H9 (cell line): ENCODE results near the gene LIG3. TPM values are rescaled to one million over a fixed set of nuclear protein-coding genes. Genes with fewer than 3 reads are reported as not detected.

Experiments
- DNase-seq: peaks from one replicate; pipeline ENCODE4 v3.0.0-alpha.2; 2017
- H2AFZ ChIP-seq: one replicate; pipeline ENCODE4 v1.6.1; 2013; ENCODE audit warnings: mild to moderate bottlenecking, low read length, control low read depth, moderate library complexity
- H2AK5ac ChIP-seq: 2 replicates; pipeline ENCODE4 v1.6.1; 2013; ENCODE audit warnings: low read length, control low read depth, mixed read lengths; ENCODE audit not compliant: insufficient read length
- H2BK120ac ChIP-seq: one replicate; pipeline ENCODE4 v1.6.1; 2013; ENCODE audit warnings: low read depth, mild to moderate bottlenecking, low read length, control low read depth, inconsistent platforms; ENCODE audit not compliant: poor library complexity, severe bottlenecking
- H2BK12ac ChIP-seq: 2 replicates; pipeline ENCODE4 v1.6.1; 2013; ENCODE audit warnings: low read length, control low read depth, mixed read lengths, low read depth; ENCODE audit not compliant: insufficient read length
- H2BK15ac ChIP-seq: 2 replicates; pipeline ENCODE4 v1.6.1; 2013; ENCODE audit warnings: low read depth, low read length, control low read depth
- H2BK20ac ChIP-seq: one replicate; pipeline ENCODE4 v1.6.1; 2013; ENCODE audit warnings: low read depth, mild to moderate bottlenecking, low read length, control low read depth, inconsistent platforms; ENCODE audit not compliant: poor library complexity, severe bottlenecking
- H2BK5ac ChIP-seq: 2 replicates; pipeline ENCODE4 v1.6.1; 2013; ENCODE audit warnings: low read length, control low read depth, mixed read lengths; ENCODE audit not compliant: insufficient read length
- H3K14ac ChIP-seq: 2 replicates; pipeline ENCODE4 v1.6.1; 2013; ENCODE audit warnings: low read length, control low read depth; ENCODE audit not compliant: insufficient read depth
- H3K18ac ChIP-seq: 2 replicates; pipeline ENCODE4 v1.6.1; 2013; ENCODE audit warnings: low read depth, mild to moderate bottlenecking, mixed read lengths, low read length, control low read depth; ENCODE audit not compliant: insufficient read length
- H3K23ac ChIP-seq: 2 replicates; pipeline ENCODE4 v1.6.1; 2013; ENCODE audit warnings: low read length, control low read depth, mixed read lengths, low read depth; ENCODE audit not compliant: insufficient read length
- H3K23me2 ChIP-seq: 2 replicates; pipeline ENCODE4 v1.6.1; 2013; ENCODE audit warnings: low read depth, mild to moderate bottlenecking, mixed read lengths, low read length, control low read depth; ENCODE audit not compliant: insufficient read length, poor library complexity, severe bottlenecking
- H3K27ac ChIP-seq: 2 replicates; pipeline ENCODE4 v1.5.1; 2013; ENCODE audit warnings: low read length, control low read depth, mixed read lengths, low read depth; ENCODE audit not compliant: insufficient read length
- H3K27me3 ChIP-seq: 2 replicates; pipeline ENCODE4 v1.6.1; 2013; ENCODE audit warnings: low read length, control low read depth, inconsistent platforms; ENCODE audit not compliant: insufficient read depth
- H3K4ac ChIP-seq: 2 replicates; pipeline ENCODE4 v1.6.1; 2013; ENCODE audit warnings: low read depth, mild to moderate bottlenecking, control low read depth, inconsistent platforms, low read length, moderate library complexity
- H3K4me1 ChIP-seq: 2 replicates; pipeline ENCODE4 v1.6.1; 2013; ENCODE audit warnings: low read length, control low read depth, inconsistent platforms; ENCODE audit not compliant: insufficient read depth
- H3K4me2 ChIP-seq: 2 replicates; pipeline ENCODE4 v1.6.1; 2013; ENCODE audit warnings: low read length, control low read depth, mixed read lengths; ENCODE audit not compliant: insufficient read length, insufficient read depth
- H3K56ac ChIP-seq: 2 replicates; pipeline ENCODE4 v1.6.1; 2013; ENCODE audit warnings: low read depth, mild to moderate bottlenecking, mixed read lengths, low read length, control low read depth; ENCODE audit not compliant: insufficient read length
- H3K79me1 ChIP-seq: 2 replicates; pipeline ENCODE4 v1.6.1; 2013; ENCODE audit warnings: low read depth, mild to moderate bottlenecking, moderate library complexity, low read length, control low read depth, inconsistent platforms; ENCODE audit not compliant: insufficient read depth, poor library complexity, severe bottlenecking
- H3K79me2 ChIP-seq: 2 replicates; pipeline ENCODE4 v1.6.1; 2013; ENCODE audit warnings: low read length, control low read depth, inconsistent platforms; ENCODE audit not compliant: insufficient read depth
- H3K9ac ChIP-seq: 2 replicates; pipeline ENCODE4 v1.6.1; 2013; ENCODE audit warnings: low read length, control low read depth, mixed read lengths; ENCODE audit not compliant: insufficient read length; ENCODE audit errors: extremely low read depth
- H3K9me3 ChIP-seq: one replicate; pipeline ENCODE4 v1.6.1; 2013; ENCODE audit warnings: low read depth, low read length, inconsistent platforms; ENCODE audit not compliant: control insufficient read depth
- H3T11ph ChIP-seq: one replicate; pipeline ENCODE4 v1.6.1; 2013; ENCODE audit warnings: mild to moderate bottlenecking, low read length, control low read depth, inconsistent platforms
- H4K20me1 ChIP-seq: one replicate; pipeline ENCODE4 v1.6.1; 2013; ENCODE audit not compliant: control insufficient read depth, insufficient read length, insufficient read depth
- H4K5ac ChIP-seq: 2 replicates; pipeline ENCODE4 v1.6.1; 2013; ENCODE audit warnings: low read depth, mild to moderate bottlenecking, mixed read lengths, low read length, control low read depth; ENCODE audit not compliant: insufficient read length
- H4K8ac ChIP-seq: replicated peaks from 2 replicates; pipeline ENCODE4 v1.6.1; 2013; ENCODE audit warnings: low read length, control low read depth, mixed read lengths, low read depth; ENCODE audit not compliant: insufficient read length
- H4K91ac ChIP-seq: 2 replicates; pipeline ENCODE4 v1.6.1; 2013; ENCODE audit warnings: low read depth, mild to moderate bottlenecking, moderate library complexity, mixed read lengths, low read length, control low read depth; ENCODE audit not compliant: insufficient read length
- H3K27ac Mint-ChIP-seq, 3 experiments: 2 replicates in 2 of 3; 3 replicates in 1 of 3; pipeline ENCODE4 v1.8.0; 2020 to 2021; ENCODE audit warnings: mixed read lengths in 3 of 3, mild to moderate bottlenecking in 1 of 3, moderate library complexity in 1 of 3
- H3K27me3 Mint-ChIP-seq: 2 replicates; pipeline ENCODE4 v1.8.0; 2021; ENCODE audit warnings: low read depth, mild to moderate bottlenecking, moderate library complexity, mixed read lengths
- H3K36me3 Mint-ChIP-seq, 3 experiments: 2 replicates in 2 of 3; 3 replicates in 1 of 3; pipeline ENCODE4 v1.8.0; 2020 to 2021; ENCODE audit warnings: low read depth in 3 of 3, mixed read lengths in 3 of 3; ENCODE audit not compliant: insufficient read depth in 1 of 3
- H3K4me1 Mint-ChIP-seq, 2 experiments: 2 replicates each; pipeline ENCODE4 v1.8.0; 2020; ENCODE audit warnings: mixed read lengths in 2 of 2
- H3K4me3 Mint-ChIP-seq, 2 experiments: 2 replicates in 1 of 2; 3 replicates in 1 of 2; pipeline ENCODE4 v1.8.0; 2020 to 2021; ENCODE audit warnings: mild to moderate bottlenecking in 2 of 2, mixed read lengths in 2 of 2, moderate library complexity in 1 of 2
- H3K9me3 Mint-ChIP-seq, 2 experiments: 2 replicates in 1 of 2; 3 replicates in 1 of 2; pipeline ENCODE4 v1.8.0; 2020; ENCODE audit warnings: mild to moderate bottlenecking in 2 of 2, mixed read lengths in 2 of 2, moderate library complexity in 1 of 2
- WGBS: extraction: QIAGEN DNeasy Blood & Tissue Kit; methylation state at CpG from one replicate; pipeline ENCODE4 v1.1.7; 2013; ENCODE audit warnings: missing lambda C conversion rate, low lambda C conversion rate, mixed read lengths; ENCODE audit not compliant: insufficient read length; ENCODE audit errors: extremely low coverage; 5-methylcytosine and 5-hydroxymethylcytosine counted together
- total RNA-seq: library from RNA; stranded (reverse); gene quantifications from 2 replicates; pipeline ENCODE4 v1.2.1, GENCODE V29; 2021
- TF ChIP-seq, protein P1 (sequence below): fragments of 200-600 bp; sonication (generic); conservative IDR thresholded peaks from 3 replicates; pipeline ENCODE4 v1.8.0; 2021; ENCODE audit warnings: antibody characterized with exemption, mild to moderate bottlenecking

LIG3 gene
- total RNA-seq, 1 experiment from 2014 or later: 96.0 TPM

DNA sequence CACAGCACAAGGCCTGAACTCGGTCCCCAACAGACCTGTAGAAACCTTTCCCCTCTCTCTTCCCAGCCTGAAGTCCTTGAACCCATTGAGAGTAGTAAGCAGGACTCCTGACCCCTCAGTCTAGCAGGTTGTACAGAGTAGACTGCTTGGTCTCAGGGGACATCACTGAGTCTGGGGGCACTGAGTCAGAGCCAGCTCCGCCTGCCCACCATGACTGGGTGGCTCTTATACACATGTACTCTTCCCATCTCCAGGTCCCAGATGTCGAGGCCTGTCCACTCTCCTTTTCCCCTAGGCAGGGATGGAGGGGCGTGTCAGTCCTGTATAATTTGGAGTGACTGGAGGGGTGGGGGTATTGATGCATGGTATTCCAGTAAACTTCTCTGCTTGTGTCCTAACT is 23.5 kb downstream of the LIG3 start:
- Histone ChIP-seq H2AFZ (no peak overlapping the region), H2BK20ac (no peak overlapping the region), H3K9me3 (no peaks in the 10 kb centered on the region), H2BK120ac (no peak overlapping the region), H3K4me1 (no peaks in the 10 kb centered on the region), H3K79me1 (no peaks in the 10 kb centered on the region), H3K4ac (no peak overlapping the region), H3K56ac (no peak overlapping the region), H2BK15ac (no peak overlapping the region), H3K23me2 (no peaks in the 10 kb centered on the region), H3K4me2 (no peak overlapping the region), H2BK5ac (no peak overlapping the region), H2BK12ac (no peak overlapping the region), H4K8ac (no peak overlapping the region), H3K79me2 (no peaks in the 10 kb centered on the region), H3K27ac (no peak overlapping the region), H4K91ac (no peak overlapping the region), H3K23ac (no peak overlapping the region), H3K18ac (no peak overlapping the region), H4K5ac (no peak overlapping the region), H3K9ac (no peak overlapping the region), H3K14ac (no peak overlapping the region), H4K20me1 (no peaks in the 10 kb centered on the region), H3K27me3 (no peaks in the 10 kb centered on the region), H3T11ph (no peak overlapping the region), H2AK5ac (no peak overlapping the region)
- Mint-ChIP-seq H3K27ac (no peak overlapping the region), H3K4me1 (no peaks in the 10 kb centered on the region), H3K4me3 (no peak overlapping the region), H3K9me3 (no peaks in the 10 kb centered on the region), H3K36me3 (peaks cover 41 to 97% (median 89%) of the 10 kb centered on the region in 3 experiments), H3K27me3 (no peaks in the 10 kb centered on the region)
- no peak for DNase-seq
- TF ChIP-seq, protein P1, sequence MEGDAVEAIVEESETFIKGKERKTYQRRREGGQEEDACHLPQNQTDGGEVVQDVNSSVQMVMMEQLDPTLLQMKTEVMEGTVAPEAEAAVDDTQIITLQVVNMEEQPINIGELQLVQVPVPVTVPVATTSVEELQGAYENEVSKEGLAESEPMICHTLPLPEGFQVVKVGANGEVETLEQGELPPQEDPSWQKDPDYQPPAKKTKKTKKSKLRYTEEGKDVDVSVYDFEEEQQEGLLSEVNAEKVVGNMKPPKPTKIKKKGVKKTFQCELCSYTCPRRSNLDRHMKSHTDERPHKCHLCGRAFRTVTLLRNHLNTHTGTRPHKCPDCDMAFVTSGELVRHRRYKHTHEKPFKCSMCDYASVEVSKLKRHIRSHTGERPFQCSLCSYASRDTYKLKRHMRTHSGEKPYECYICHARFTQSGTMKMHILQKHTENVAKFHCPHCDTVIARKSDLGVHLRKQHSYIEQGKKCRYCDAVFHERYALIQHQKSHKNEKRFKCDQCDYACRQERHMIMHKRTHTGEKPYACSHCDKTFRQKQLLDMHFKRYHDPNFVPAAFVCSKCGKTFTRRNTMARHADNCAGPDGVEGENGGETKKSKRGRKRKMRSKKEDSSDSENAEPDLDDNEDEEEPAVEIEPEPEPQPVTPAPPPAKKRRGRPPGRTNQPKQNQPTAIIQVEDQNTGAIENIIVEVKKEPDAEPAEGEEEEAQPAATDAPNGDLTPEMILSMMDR: no peak
- no CpG with 5 or more reads among the region's 4 CpGs for WGBS
